Activated naive CD8-positive, alpha-beta T cell treated with anti-CD3 and anti-CD28 coated beads for 36 hours (primary cell): ENCODE data around the gene UBE2R2. TPM values are rescaled to one million over a fixed set of nuclear protein-coding genes. Genes with fewer than 3 reads are reported as not detected.
"Not testable (repeated sequence)": the region's sequence is repeated elsewhere in the genome, so short reads cannot be mapped to it uniquely, and the experiment has no call there.

Source experiments
- DNase-seq: peaks from one replicate; pipeline ENCODE4 v3.0.0; 2021
- H3K27ac Mint-ChIP-seq: one replicate; pipeline ENCODE4 v1.8.0; 2022; ENCODE audit warnings: mild to moderate bottlenecking, moderate library complexity, mixed read lengths
- H3K27me3 Mint-ChIP-seq: one replicate; pipeline ENCODE4 v1.8.0; 2022; ENCODE audit warnings: mild to moderate bottlenecking, mixed read lengths
- H3K36me3 Mint-ChIP-seq: one replicate; pipeline ENCODE4 v1.8.0; 2021; ENCODE audit warnings: mild to moderate bottlenecking, mixed read lengths
- H3K4me1 Mint-ChIP-seq: one replicate; pipeline ENCODE4 v1.8.0; 2021; ENCODE audit warnings: mixed read lengths
- H3K4me3 Mint-ChIP-seq: one replicate; pipeline ENCODE4 v1.8.0; 2022; ENCODE audit warnings: mild to moderate bottlenecking, moderate library complexity, mixed read lengths
- H3K9me3 Mint-ChIP-seq: one replicate; pipeline ENCODE4 v1.8.0; 2022; ENCODE audit warnings: mixed read lengths
- total RNA-seq, 2 experiments: library from RNA; stranded (reverse); gene quantifications; one replicate each; pipeline ENCODE4 v1.2.3, GENCODE V29; 2021

UBE2R2 gene
- total RNA-seq, 2 experiments from 2014 or later: 34.5 to 36.2 TPM

DNA sequence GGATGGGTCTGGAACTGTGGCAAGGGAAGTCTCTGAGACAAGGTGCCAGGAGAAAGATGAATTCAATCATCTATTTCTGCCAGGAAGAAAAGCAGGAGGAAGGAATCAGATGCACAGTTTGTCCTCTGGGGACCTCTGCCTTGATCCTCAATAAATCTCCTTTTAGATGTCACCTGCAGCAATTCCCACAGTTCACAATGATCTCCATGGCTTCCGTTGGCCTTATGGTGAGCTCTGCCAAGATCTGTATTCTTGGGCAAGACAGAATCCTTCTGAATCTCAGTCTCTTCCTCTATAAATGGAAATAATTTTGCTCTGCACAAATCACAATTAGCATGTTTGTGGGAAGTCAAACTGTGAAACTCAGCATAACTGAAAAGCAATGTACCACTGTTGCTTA is 23.5 kb upstream of the UBE2R2 start:
- not testable (repeated sequence) for H3K27me3 Mint-ChIP-seq, H3K4me1 Mint-ChIP-seq, H3K27ac Mint-ChIP-seq, H3K9me3 Mint-ChIP-seq, H3K36me3 Mint-ChIP-seq, H3K4me3 Mint-ChIP-seq, DNase-seq

GRCh38 chr9:33794560-33794959 is 22.4 kb upstream of the UBE2R2 start:
- Mint-ChIP-seq H3K9me3 (no peaks in the 10 kb centered on the region), H3K4me1 (peaks cover 3% of the 10 kb centered on the region), H3K27me3 (no peaks in the 10 kb centered on the region), H3K36me3 (no peaks in the 10 kb centered on the region), H3K27ac (no peak overlapping the region), H3K4me3 (no peak overlapping the region)
- peak; percentile 17 for DNase-seq

- Mint-ChIP-seq H3K27ac (no peak within 1 kb of the TSS), H3K27me3 (no peaks in the 10 kb centered on the region)
Measured at GRCh38 chr9:33795281-33795680, 21.7 kb upstream of the UBE2R2 start, which contains the start of gene PRSS3. TSS of gene PRSS3 (plus strand) at chr9:33795561. CDS start at chr9:33795574, 13 bp downstream.

GRCh38 chr9:33795819-33796218 is 21.1 kb upstream of the UBE2R2 start:
- DNase-seq: no peak
- Mint-ChIP-seq H3K9me3 (no peaks in the 10 kb centered on the region), H3K27me3 (no peaks in the 10 kb centered on the region), H3K36me3 (no peaks in the 10 kb centered on the region), H3K27ac (no peak overlapping the region), H3K4me1 (peaks cover 3% of the 10 kb centered on the region), H3K4me3 (no peak overlapping the region)

More at GRCh38 chr9:33795281-33795680, 21.7 kb upstream of the UBE2R2 start, which contains the start of gene PRSS3:
- H3K4me1 Mint-ChIP-seq: peaks cover 3% of the 10 kb centered on the region
- H3K4me3 Mint-ChIP-seq: no peak within 1 kb of the TSS
- no peaks in the 10 kb centered on the region for H3K9me3 Mint-ChIP-seq
- no peak for DNase-seq
- H3K36me3 Mint-ChIP-seq: no peaks in the 10 kb centered on the region

GRCh38 chr9:33796679-33797078 is 20.3 kb upstream of the UBE2R2 start:
- not testable (repeated sequence) for H3K27ac Mint-ChIP-seq, H3K4me1 Mint-ChIP-seq, H3K9me3 Mint-ChIP-seq, H3K4me3 Mint-ChIP-seq, DNase-seq, H3K36me3 Mint-ChIP-seq, H3K27me3 Mint-ChIP-seq

DNA sequence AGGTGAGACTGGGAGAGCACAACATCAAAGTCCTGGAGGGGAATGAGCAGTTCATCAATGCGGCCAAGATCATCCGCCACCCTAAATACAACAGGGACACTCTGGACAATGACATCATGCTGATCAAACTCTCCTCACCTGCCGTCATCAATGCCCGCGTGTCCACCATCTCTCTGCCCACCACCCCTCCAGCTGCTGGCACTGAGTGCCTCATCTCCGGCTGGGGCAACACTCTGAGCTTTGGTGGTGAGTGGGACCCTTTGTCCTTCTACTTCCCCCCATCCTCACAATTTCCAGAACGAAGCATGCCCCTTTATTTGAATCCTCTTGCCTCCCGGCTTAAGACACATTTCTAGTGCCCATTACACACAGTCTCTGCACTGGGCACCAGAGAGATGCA is 19.1 kb upstream of the UBE2R2 start:
- peaks cover 3% of the 10 kb centered on the region for H3K4me1 Mint-ChIP-seq
- H3K9me3 Mint-ChIP-seq: no peaks in the 10 kb centered on the region
- peaks cover 1% of the 10 kb centered on the region for H3K36me3 Mint-ChIP-seq
- DNase-seq: no peak
- no peak overlapping the region for H3K4me3 Mint-ChIP-seq
- no peak overlapping the region for H3K27ac Mint-ChIP-seq
- H3K27me3 Mint-ChIP-seq: no peaks in the 10 kb centered on the region

DNA sequence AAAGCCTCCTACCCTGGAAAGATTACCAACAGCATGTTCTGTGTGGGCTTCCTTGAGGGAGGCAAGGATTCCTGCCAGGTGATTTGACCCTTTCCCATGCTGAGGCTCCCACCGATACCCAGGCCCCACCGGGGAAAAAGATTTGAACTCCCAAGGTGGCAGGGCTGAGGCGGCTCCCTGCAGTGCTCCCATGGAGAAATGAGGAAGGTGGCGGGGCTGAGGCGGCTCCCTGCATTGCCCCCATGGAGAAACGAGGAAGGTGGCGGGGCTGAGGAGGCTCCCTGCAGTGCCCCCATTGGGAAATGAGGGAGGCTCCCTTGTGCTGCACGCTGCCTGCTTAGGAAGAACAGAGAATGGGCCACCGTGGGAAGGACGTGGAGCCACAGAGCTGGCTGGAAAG is 18.4 kb upstream of the UBE2R2 start:
- Mint-ChIP-seq H3K27ac (no peak overlapping the region), H3K4me1 (peaks cover 3% of the 10 kb centered on the region), H3K9me3 (no peaks in the 10 kb centered on the region), H3K4me3 (no peak overlapping the region), H3K36me3 (peaks cover 1% of the 10 kb centered on the region), H3K27me3 (no peaks in the 10 kb centered on the region)
- DNase-seq: no peak

GRCh38 chr9:33799928-33800704 is 16.8 kb upstream of the UBE2R2 start:
- no peaks in the 10 kb centered on the region for H3K9me3 Mint-ChIP-seq
- H3K4me3 Mint-ChIP-seq: no peak overlapping the region
- DNase-seq: no peak
- H3K4me1 Mint-ChIP-seq: no peaks in the 10 kb centered on the region
- H3K27ac Mint-ChIP-seq: no peak overlapping the region
- peaks cover 1% of the 10 kb centered on the region for H3K36me3 Mint-ChIP-seq
- no peaks in the 10 kb centered on the region for H3K27me3 Mint-ChIP-seq

DNA sequence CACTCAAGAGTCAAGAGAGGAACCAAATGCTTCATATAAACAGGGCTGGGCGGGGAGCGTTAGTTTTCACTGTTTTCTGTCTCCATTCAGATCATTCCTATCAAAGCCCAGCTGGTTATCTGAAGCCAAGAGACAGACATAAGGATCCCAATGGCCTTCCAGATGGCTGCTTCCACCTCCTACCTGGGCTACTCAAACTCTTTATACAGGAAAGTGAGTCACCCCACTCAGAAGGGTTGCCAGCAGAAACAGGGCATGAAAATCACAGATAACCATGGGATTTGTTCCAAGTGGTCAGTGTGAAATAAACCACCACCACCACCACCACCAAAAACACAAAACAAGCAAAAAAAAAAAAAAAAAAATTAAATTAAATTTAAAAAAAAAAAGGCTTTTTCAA is 16.1 kb upstream of the UBE2R2 start:
- no peak for DNase-seq
- Mint-ChIP-seq H3K9me3 (no peaks in the 10 kb centered on the region), H3K36me3 (peaks cover 1% of the 10 kb centered on the region), H3K27ac (no peak overlapping the region), H3K4me3 (no peak overlapping the region), H3K4me1 (no peaks in the 10 kb centered on the region), H3K27me3 (no peaks in the 10 kb centered on the region)

DNA sequence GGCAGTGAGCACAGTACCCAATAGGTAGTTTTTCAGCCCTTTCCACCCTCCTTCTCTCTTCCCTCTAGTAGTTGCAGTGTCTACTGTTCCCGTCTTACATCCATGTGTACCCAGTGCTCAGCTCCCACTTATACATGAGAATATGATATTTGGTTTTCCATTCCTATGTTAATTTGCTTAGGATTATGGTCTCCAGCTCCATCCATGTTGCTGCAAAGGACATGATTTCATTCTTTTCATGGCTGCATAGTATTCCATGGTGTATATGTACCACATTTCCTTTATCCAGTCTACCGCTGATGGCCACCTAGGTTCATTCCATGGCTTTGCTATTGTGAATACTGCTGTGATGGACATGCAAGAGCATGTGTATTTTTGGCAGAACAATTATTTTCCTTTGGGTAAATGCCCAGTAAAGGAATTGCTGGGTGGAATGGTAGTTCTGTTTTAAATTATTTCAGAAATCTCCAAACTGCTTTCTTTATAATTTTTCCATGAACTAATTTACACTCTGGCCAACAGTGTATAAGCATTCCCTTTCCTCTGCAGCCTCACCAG is 14.9 kb upstream of the UBE2R2 start:
- H3K9me3 Mint-ChIP-seq, H3K36me3 Mint-ChIP-seq, DNase-seq, H3K27me3 Mint-ChIP-seq, H3K4me3 Mint-ChIP-seq, H3K27ac Mint-ChIP-seq, H3K4me1 Mint-ChIP-seq: not testable (repeated sequence)

GRCh38 chr9:33804196-33804595 is 12.8 kb upstream of the UBE2R2 start:
- not testable (repeated sequence) for H3K9me3 Mint-ChIP-seq, H3K27me3 Mint-ChIP-seq, DNase-seq, H3K27ac Mint-ChIP-seq, H3K36me3 Mint-ChIP-seq, H3K4me1 Mint-ChIP-seq, H3K4me3 Mint-ChIP-seq

DNA sequence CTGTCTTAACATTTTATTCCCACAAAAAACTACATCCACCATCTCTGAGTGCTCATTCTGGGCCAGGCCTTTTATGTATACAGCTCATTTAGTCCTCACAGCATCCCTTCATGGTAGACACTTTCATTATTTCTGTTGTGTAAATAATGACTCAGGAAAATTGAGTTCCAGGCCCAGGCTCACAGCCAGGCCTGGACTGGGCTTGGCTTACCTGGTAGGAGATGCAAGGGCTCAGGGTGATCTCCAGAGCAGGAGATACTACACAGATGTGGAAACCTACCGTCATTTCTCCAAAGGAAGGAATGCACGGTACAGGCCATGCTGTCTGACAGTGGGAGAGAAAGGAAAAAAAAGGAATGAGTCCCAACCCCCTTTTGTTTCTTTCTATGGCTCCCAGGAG is 9.8 kb upstream of the UBE2R2 start:
- not testable (repeated sequence) for H3K36me3 Mint-ChIP-seq, H3K4me1 Mint-ChIP-seq, H3K9me3 Mint-ChIP-seq, H3K27ac Mint-ChIP-seq, H3K4me3 Mint-ChIP-seq, DNase-seq, H3K27me3 Mint-ChIP-seq

- H3K4me3 Mint-ChIP-seq, H3K36me3 Mint-ChIP-seq, H3K9me3 Mint-ChIP-seq, H3K4me1 Mint-ChIP-seq, H3K27me3 Mint-ChIP-seq, H3K27ac Mint-ChIP-seq, DNase-seq: not testable (repeated sequence)
Measured at GRCh38 chr9:33808979-33809322, 8.0 kb upstream of the UBE2R2 start.

- Mint-ChIP-seq H3K36me3 (no peaks in the 10 kb centered on the region), H3K27ac (no peak overlapping the region), H3K27me3 (no peaks in the 10 kb centered on the region), H3K9me3 (no peaks in the 10 kb centered on the region), H3K4me1 (peaks cover 8% of the 10 kb centered on the region), H3K4me3 (no peak overlapping the region)
- no peak for DNase-seq
Measured at GRCh38 chr9:33809506-33809905, 7.5 kb upstream of the UBE2R2 start.

DNA sequence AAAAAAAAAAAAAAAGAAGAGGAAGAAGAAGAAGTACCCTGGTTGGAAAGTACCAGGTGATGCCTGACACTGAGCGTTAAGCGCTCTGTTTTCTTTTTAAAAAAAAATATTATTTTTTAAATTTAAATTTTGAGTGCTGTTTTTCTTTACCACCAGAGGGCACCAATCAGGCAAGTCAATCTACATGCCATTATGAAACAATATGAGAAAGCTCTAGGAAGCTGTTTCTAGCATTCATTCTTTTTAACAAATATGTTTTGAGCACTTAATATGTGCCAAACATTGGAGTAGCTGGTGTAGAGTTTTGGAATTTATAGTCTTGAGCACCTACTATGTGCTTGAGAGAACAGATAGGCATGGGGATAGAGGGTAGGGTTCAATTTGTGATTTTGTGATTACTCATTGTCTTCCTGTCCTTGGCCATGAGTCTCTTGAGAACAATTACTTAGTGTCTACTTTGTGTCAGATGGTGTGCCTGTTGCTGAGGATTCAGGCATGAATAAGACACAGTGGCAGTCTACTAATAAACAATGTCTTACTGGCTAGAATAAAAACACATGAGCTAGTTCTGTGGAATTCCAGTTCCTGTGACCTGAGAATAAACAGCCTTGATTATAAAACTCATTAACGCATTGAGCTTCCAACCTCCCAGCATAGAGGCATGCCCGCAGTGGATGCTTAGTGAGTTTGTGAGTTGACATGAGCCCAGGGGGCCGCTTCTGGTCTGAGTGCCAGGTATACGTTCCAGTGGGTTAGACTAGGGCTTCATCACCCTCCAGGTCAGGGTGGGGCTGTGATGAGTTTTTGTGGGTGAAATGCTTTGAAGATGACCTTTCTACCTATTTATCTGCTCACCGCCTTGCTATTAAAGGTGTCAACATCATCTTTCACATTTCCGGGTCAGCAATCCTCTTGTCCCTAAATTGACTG is 3.0 kb upstream of the UBE2R2 start:
- no peaks in the 10 kb centered on the region for H3K9me3 Mint-ChIP-seq
- no peaks in the 10 kb centered on the region for H3K27me3 Mint-ChIP-seq
- DNase-seq: no peak
- H3K36me3 Mint-ChIP-seq: peaks cover 6% of the 10 kb centered on the region
- H3K4me3 Mint-ChIP-seq: no peak overlapping the region
- H3K4me1 Mint-ChIP-seq: peaks cover 23% of the 10 kb centered on the region
- peak overlapping the region; percentile 22 for H3K27ac Mint-ChIP-seq
